SJSA1 (cell line): ENCODE measurements around the gene PTDSS2. TPM values are rescaled to one million over a fixed set of nuclear protein-coding genes. Genes with fewer than 3 reads are reported as not detected.
"Not testable (repeated sequence)": the region's sequence is repeated elsewhere in the genome, so short reads cannot be mapped to it uniquely, and the experiment has no call there.

Experiments
- DNase-seq, 2 experiments: peaks; one replicate each; pipeline ENCODE4 v3.0.0-alpha.2; 2015 to 2020; ENCODE audit warnings: low spot score in 2 of 2, low read depth in 1 of 2
- H3K27ac ChIP-seq: fragments of 250-450 bp; sonication (Bioruptor Pico); 2 replicates; pipeline ENCODE4 v1.5.1; 2020; ENCODE audit warnings: mild to moderate bottlenecking, moderate library complexity
- H3K27me3 ChIP-seq: fragments of 250-450 bp; sonication (Bioruptor Pico); replicated peaks from 2 replicates; pipeline ENCODE4 v1.5.1; 2020; ENCODE audit warnings: mild to moderate bottlenecking, moderate library complexity
- H3K36me3 ChIP-seq: fragments of 250-450 bp; sonication (Bioruptor Pico); 2 replicates; pipeline ENCODE4 v1.5.1; 2020; ENCODE audit warnings: mild to moderate bottlenecking
- H3K4me1 ChIP-seq: fragments of 250-450 bp; sonication (Bioruptor Pico); replicated peaks from 2 replicates; pipeline ENCODE4 v1.6.1; 2021; ENCODE audit warnings: mild to moderate bottlenecking
- H3K4me3 ChIP-seq: fragments of 250-450 bp; sonication (Bioruptor Pico); 2 replicates; pipeline ENCODE4 v1.5.1; 2020; ENCODE audit warnings: mild to moderate bottlenecking
- H3K9me3 ChIP-seq: fragments of 250-450 bp; sonication (Bioruptor Pico); replicated peaks from 2 replicates; pipeline ENCODE4 v1.5.1; 2020; ENCODE audit warnings: mild to moderate bottlenecking
- total RNA-seq: library from RNA; depleted of rRNA; stranded (reverse); fragments of >200 nt; shearing (Covaris generic); gene quantifications from 2 replicates; pipeline ENCODE4 v1.2.3, GENCODE V29; 2014

The PTDSS2 gene
- total RNA-seq, 1 experiment from 2014 or later: 18.3 TPM

DNA sequence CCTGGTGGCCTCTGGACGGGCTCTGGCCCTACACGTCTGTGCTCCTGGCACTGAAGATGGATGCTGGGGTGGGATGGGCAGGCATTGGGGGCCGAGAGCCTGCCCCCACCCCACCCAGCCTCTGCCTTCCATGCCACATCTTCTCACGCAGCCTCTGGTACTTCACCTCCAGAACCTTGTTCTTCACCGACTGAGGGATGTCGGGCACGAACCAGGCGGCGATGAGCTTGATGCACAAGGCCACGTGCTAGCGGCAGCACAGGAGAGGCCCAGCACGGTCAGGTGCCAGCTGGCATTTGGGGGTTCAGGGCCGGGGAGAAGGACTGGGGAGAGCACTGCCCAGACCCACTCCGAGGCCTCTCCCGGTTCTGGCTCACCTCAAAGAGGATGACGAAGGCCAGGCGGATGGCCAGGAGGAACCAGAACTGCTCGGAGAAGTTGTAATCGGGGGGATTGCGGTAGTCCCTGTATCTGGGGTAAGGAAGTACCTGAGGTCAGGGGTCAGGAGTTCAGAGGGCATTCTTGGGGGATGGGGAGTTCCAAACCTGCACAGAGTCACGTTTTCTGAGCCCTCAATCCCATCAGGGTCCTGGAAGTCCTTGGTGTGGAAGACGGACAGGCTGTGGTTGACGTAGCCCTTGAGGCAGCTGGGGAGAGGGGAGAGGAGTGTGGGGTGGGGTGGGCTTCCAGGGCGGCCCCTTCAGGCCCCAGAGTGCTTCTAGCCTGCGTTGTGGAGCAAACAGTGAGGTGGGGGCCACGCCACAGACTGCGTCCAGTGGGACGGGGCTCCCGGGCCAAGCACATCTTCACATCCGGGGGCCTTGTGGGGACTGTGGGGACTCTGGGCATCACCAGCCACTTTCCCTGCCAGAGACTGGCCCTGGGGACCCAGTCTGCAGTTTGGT, 31.5 kb upstream of the PTDSS2 start:
- no peak for DNase-seq
- H3K9me3 ChIP-seq: no peaks in the 10 kb centered on the region
- peaks cover 21% of the 10 kb centered on the region for H3K27me3 ChIP-seq
- H3K4me1 ChIP-seq: no peaks in the 10 kb centered on the region
- no peak overlapping the region for H3K27ac ChIP-seq
- no peaks in the 10 kb centered on the region for H3K36me3 ChIP-seq
- H3K4me3 ChIP-seq: no peak overlapping the region

DNA sequence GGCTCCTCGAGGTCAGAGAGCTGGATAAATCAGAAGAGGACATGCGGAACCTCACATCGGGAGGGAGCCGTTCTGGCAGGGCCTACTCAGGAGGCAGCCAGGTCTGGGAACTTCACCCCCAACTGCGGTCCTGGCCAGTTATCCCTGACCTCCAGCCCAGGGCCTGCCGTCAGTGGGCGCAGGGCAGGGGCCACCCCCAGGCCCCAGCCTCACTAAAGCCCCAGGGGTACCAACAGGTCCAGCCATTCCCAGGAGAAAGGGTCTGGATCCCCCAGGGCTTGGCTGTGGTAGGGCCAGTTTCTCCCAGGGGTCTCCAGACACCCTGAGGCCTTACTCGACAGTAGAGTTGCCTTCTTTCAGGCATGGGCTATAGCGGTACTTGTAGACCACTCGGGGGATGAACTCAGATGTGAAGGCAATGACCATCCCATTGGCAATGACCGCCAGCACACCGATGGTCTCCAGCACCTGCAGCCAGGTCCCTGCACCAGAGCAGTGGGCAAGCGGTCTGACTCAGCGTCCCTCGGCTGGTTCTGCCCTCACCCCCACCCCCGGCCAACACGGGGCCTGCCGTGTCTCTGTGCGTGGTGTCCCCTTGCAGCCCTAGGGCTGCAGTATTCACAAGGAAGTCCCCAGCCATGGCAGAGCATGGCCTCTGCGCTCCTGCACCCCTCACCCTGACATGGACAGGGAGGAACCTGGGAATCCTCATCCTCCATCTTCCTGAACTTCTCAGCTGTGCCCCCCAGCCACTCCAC, 30.7 kb upstream of the PTDSS2 start:
- H3K27me3 ChIP-seq: peaks cover 21% of the 10 kb centered on the region
- H3K4me1 ChIP-seq: no peaks in the 10 kb centered on the region
- no peak overlapping the region for H3K4me3 ChIP-seq
- DNase-seq: no peak
- H3K9me3 ChIP-seq: no peaks in the 10 kb centered on the region
- H3K36me3 ChIP-seq: no peaks in the 10 kb centered on the region
- no peak overlapping the region for H3K27ac ChIP-seq

DNA sequence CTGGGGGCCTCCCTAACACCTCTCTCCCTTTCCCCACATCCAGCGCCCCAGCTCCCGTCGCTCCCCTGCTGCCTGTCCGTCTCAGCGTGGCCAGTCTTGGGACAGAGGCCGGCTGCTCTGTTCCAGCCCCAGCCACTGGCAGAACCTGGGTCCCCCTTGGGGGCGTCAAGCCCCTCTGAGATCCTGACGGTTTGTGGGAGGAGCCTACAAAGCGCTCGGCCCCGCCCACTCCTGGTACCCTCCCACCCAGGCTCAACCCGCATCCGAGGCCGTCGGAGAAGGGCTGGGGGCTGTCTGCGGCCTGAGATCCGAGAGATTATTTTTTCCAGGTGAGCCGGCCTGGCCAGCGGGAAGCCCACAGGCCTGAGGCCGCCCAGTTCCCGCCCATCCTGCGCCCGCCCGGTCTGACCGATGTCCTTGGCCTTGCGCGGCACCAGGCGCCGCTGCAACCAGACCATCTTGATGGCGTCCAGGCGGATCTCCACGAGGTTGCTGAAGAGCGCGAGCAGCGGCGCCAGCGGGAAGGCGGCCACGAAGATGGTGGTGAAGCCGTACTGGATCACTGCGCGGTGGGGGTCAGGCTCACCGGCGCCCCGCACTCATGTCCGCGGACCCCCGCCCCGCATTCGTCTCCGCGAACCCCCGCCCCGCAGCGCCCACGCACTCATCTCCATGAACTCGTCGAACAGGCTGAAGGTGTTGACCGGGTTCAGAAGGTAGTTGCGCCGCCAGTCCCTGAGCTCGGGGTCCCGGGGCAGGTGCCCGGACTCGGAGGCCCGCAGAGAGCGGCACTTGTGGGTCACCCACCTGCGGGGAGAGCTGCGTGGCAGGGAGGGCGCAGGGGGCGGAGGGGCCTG, 29.8 kb upstream of the PTDSS2 start:
- no peak for DNase-seq
- Histone ChIP-seq H3K27ac (no peak overlapping the region), H3K4me3 (no peak overlapping the region), H3K27me3 (peaks cover 21% of the 10 kb centered on the region), H3K9me3 (no peaks in the 10 kb centered on the region), H3K36me3 (no peaks in the 10 kb centered on the region), H3K4me1 (no peaks in the 10 kb centered on the region)

DNA sequence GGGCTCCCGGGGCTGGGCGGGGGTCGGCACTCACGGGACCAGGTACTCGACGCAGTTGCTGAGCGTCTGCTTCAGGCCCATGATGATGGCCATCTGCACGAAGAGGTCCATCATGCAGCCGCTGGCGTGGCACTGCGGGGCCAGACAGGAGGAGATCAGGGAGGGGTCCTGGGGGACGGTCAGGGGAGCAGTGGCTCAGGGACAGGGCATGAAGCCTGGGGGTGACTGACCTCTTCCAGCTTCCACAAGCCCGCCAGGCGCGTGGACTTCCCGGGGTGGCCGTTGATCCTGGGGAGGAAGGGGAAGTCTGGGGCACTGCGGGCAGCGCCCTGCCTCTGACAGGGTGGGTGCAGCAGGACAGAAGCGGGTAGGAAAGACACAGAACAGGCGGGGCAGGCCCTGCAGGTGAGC, 29.2 kb upstream of the PTDSS2 start:
- H3K36me3 ChIP-seq: no peaks in the 10 kb centered on the region
- DNase-seq: no peak
- H3K9me3 ChIP-seq: no peaks in the 10 kb centered on the region
- no peak overlapping the region for H3K4me3 ChIP-seq
- H3K4me1 ChIP-seq: no peaks in the 10 kb centered on the region
- no peak overlapping the region for H3K27ac ChIP-seq
- peaks cover 17% of the 10 kb centered on the region for H3K27me3 ChIP-seq

DNA sequence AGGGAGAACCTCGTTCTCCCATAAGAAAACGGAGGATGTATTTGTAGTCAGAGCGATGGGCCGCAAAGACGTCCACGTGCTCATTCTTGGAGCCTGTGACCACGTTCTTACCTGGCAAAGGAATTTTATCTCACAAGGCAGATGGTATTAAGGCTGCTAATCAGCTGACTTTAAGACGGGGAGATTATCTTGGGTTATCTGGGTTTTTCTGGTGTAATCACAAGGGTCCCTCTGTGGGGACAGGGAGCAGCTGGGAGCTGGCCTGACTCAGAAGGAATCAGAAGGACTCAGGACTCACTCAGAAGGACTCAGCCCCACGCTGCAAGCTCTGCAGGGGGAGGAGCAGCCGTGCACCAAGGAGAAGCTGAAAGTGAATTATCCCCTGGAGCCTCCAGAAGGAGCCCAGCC, 27.8 kb upstream of the PTDSS2 start:
- Histone ChIP-seq H3K4me1 (no peaks in the 10 kb centered on the region), H3K27me3 (peaks cover 6% of the 10 kb centered on the region), H3K9me3 (no peaks in the 10 kb centered on the region), H3K27ac (no peak overlapping the region), H3K4me3 (no peak overlapping the region), H3K36me3 (no peaks in the 10 kb centered on the region)
- DNase-seq: no peak

DNA sequence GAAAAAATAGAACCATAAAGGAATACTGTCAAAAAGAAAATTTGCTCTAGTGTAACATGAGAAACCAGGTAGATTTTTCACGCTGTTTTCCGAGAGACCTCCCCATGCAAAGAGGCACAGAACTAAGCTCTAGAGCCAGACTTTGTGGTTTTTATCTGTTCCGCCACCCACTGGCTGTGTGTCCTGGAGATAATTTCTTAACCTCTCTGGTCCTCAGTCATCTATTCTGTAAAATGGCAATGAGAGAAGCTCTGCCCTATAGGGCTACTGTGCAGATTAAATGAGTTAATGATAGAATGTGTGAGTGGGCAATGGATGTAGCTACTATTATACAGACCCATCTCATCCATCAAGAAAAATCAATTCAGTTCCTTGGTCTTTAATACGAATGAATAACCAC, 25.8 kb upstream of the PTDSS2 start:
- no peaks in the 10 kb centered on the region for H3K36me3 ChIP-seq
- H3K4me3 ChIP-seq: no peak overlapping the region
- H3K27ac ChIP-seq: no peak overlapping the region
- no peak for DNase-seq
- H3K9me3 ChIP-seq: no peaks in the 10 kb centered on the region
- no peaks in the 10 kb centered on the region for H3K27me3 ChIP-seq
- no peaks in the 10 kb centered on the region for H3K4me1 ChIP-seq

DNA sequence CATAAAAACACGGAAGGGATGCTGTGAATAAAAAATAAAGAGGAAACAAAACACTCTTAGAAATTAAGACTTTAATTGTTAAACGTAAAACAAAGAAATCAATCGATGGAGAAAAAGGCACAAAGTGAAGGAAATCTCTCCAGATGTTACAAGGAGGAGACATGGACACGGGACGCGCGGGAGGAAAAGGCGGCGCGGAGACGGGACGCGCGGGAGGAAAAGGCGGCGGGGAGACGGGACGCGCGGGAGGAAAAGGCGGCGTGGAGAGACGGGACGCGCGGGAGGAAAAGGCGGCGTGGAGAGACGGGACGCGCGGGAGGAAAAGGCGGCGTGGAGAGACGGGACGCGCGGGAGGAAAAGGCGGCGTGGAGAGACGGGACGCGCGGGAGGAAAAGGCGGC, 25.3 kb upstream of the PTDSS2 start:
- H3K4me3 ChIP-seq, H3K9me3 ChIP-seq, H3K4me1 ChIP-seq, DNase-seq, H3K27ac ChIP-seq, H3K36me3 ChIP-seq, H3K27me3 ChIP-seq: not testable (repeated sequence)

DNA sequence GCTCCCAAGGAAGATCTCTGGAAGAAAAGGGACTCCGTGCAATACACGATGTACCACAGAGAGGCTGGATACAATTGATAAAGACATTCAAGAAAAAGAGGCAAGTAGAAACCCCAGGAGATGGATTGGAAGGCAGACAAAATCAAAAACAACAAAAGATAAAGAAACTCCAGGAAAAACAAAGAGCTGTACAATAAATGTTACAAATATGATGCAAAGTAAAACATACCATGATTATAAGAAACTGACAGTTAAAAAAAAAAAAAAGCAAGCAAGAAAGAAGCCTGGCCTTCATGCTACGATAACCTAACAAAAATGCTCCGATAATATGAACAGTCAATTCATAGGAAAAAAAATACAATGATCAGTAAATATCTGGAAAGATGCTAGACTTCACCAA, 24.8 kb upstream of the PTDSS2 start:
- Histone ChIP-seq H3K4me1 (no peaks in the 10 kb centered on the region), H3K9me3 (no peaks in the 10 kb centered on the region), H3K36me3 (no peaks in the 10 kb centered on the region), H3K27me3 (no peaks in the 10 kb centered on the region), H3K4me3 (no peak overlapping the region), H3K27ac (no peak overlapping the region)
- DNase-seq: no peak

DNA sequence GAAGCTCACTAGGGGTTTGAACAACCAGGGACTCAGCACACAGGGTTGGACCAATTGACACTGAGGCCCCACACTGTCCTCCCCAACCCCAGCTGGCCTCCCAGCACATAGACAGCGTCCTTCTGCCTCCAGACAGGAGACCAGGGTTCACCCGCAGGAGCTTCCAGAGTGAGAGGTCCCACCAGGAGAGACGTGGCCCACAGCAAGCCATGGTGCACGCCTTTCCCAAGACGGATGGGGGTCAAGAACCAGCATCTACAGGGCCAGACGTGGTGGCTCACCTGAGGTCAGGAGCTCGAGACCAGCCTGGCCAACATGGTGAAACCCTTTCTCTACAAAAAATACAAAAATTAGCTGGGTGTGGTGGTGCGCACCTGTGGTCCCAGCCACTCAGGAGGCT, 23.2 kb upstream of the PTDSS2 start:
- Histone ChIP-seq H3K27ac (no peak overlapping the region), H3K36me3 (no peaks in the 10 kb centered on the region), H3K9me3 (no peaks in the 10 kb centered on the region), H3K27me3 (no peaks in the 10 kb centered on the region), H3K4me1 (no peaks in the 10 kb centered on the region), H3K4me3 (no peak overlapping the region)
- no peak for DNase-seq

DNA sequence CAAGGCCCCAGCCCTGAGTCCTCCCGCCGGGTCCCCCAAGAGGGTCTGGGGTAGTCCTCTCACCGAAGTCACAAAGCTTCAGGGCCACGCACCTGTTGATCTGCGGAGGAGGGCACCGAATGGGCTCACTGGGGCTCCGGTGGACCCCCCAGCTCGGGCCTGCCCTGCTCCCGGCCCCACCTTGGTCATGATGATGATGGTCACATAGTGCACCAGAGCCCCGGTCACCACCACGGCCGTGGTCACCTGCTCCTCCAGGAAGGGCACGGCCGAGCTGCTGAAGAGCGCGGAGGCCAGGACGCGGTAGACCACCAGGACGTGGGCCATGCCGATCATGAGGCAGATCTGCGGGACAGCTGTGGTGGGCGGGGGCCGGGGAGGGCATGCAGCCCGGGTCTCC, 21.8 kb upstream of the PTDSS2 start:
- no peak for DNase-seq
- Histone ChIP-seq H3K36me3 (no peaks in the 10 kb centered on the region), H3K4me1 (no peaks in the 10 kb centered on the region), H3K4me3 (no peak overlapping the region), H3K9me3 (no peaks in the 10 kb centered on the region), H3K27me3 (no peaks in the 10 kb centered on the region), H3K27ac (no peak overlapping the region)

DNA sequence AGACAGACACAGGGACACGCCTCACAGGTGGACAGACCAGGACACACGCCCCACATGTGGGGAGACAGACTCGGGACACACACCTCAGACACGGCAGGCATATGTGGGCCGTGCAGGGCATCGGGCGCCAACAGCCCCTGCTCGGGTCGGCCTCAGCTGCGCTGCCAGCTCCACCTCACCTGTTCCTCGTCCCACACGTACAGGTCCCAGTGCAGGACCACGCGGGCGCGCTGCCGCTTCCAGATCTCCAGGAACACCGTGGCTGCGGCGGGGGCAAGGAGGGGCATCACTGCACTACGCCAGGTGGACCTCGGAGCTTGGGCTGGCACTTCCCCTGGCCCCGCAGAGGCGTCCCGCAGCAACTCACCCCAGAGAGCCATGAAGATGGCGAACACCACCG, 20.7 kb upstream of the PTDSS2 start:
- Histone ChIP-seq H3K9me3 (no peaks in the 10 kb centered on the region), H3K36me3 (no peaks in the 10 kb centered on the region), H3K4me3 (no peak overlapping the region), H3K4me1 (no peaks in the 10 kb centered on the region), H3K27ac (no peak overlapping the region), H3K27me3 (no peaks in the 10 kb centered on the region)
- no peak for DNase-seq

DNA sequence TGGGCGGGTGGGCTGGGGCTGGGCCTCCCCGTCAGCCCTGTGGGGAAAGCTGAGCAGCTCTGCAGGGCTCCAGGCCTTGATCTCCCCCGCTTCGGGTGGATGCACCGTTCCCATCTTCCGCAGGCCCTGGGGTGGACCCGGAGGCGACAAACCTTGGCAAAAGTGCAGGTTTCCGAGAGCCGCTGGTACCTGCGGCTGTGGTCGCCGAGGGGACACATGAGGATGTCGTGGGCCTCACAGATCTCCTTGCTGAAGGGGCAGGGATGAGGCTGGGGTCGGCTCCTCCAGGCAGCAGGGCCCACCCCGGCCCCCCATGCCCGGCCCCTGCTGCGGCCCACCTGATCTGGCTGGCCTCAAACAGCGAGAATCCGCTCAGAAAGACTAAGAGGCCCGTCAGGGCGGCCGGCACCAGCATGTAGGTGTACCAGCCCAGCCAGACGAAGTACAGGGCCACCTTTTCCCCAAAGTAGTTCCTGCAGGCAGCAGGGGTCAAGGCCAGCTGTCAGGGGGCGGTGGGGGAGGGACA, 20.1 kb upstream of the PTDSS2 start:
- Histone ChIP-seq H3K9me3 (no peaks in the 10 kb centered on the region), H3K36me3 (no peaks in the 10 kb centered on the region), H3K27me3 (no peaks in the 10 kb centered on the region), H3K27ac (no peak overlapping the region), H3K4me1 (no peaks in the 10 kb centered on the region), H3K4me3 (no peak overlapping the region)
- no peak for DNase-seq

DNA sequence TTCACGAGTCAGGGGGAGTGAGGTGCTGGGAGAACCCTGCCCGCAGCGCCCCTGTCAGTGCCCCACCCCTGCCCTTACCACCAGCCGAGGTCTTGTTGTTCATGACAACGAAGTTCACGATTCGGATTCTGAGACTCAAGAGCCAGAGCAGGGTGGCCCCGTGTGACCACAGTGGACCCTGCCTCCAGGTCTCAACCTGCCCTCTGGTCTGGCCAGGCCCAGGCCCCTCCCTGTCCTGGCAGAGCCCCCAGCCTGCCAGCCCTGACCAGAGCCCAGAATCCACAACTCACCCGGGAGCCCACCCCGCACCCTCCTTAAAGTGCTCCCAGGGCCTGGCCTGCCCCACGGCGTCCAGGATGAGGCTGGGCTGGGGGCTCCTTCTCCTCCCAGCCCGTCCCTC, 18.2 kb upstream of the PTDSS2 start:
- H3K9me3 ChIP-seq: no peaks in the 10 kb centered on the region
- H3K27ac ChIP-seq: no peak overlapping the region
- no peak for DNase-seq
- no peaks in the 10 kb centered on the region for H3K4me1 ChIP-seq
- no peak overlapping the region for H3K4me3 ChIP-seq
- H3K36me3 ChIP-seq: no peaks in the 10 kb centered on the region
- no peaks in the 10 kb centered on the region for H3K27me3 ChIP-seq
